Trophoblast cell (in vitro differentiated cells and primary cell): ENCODE measurements around the gene PFKL.
A peak's percentile ranks its signal among the peaks of the same experiment; 100 is the strongest.

ENCODE experiments used
- DNase-seq, 2 donors: peaks; one replicate each; pipeline ENCODE4 v3.0.0-alpha.2; 2016
- H2AFZ ChIP-seq: 2 replicates; pipeline ENCODE4 v1.6.1; 2013; ENCODE audit warnings: low read length, moderate library complexity, mild to moderate bottlenecking; ENCODE audit not compliant: insufficient read depth, poor library complexity
- H2AK5ac ChIP-seq: 2 replicates; pipeline ENCODE4 v1.6.1; 2013; ENCODE audit warnings: mild to moderate bottlenecking, low read length
- H2BK120ac ChIP-seq: 2 replicates; pipeline ENCODE4 v1.6.1; 2013; ENCODE audit warnings: low read length, mild to moderate bottlenecking, moderate library complexity; ENCODE audit not compliant: insufficient read depth, poor library complexity
- H2BK12ac ChIP-seq: 2 replicates; pipeline ENCODE4 v1.6.1; 2013; ENCODE audit warnings: mild to moderate bottlenecking, low read length, moderate library complexity
- H2BK5ac ChIP-seq: 2 replicates; pipeline ENCODE4 v1.6.1; 2013; ENCODE audit warnings: low read length, low read depth, moderate library complexity, mild to moderate bottlenecking; ENCODE audit not compliant: poor library complexity
- H3K14ac ChIP-seq: 2 replicates; pipeline ENCODE4 v1.6.1; 2013; ENCODE audit warnings: mild to moderate bottlenecking, low read length
- H3K18ac ChIP-seq: 2 replicates; pipeline ENCODE4 v1.6.1; 2013; ENCODE audit warnings: mild to moderate bottlenecking, low read length
- H3K23ac ChIP-seq: 2 replicates; pipeline ENCODE4 v1.6.1; 2013; ENCODE audit warnings: low read length
- H3K27ac ChIP-seq: 2 replicates; pipeline ENCODE4 v1.5.1; 2013; ENCODE audit warnings: low read depth, mild to moderate bottlenecking, inconsistent platforms, low read length, moderate library complexity
- H3K27me3 ChIP-seq: 2 replicates; pipeline ENCODE4 v1.6.1; 2013; ENCODE audit warnings: inconsistent platforms, mild to moderate bottlenecking, low read length, moderate library complexity; ENCODE audit not compliant: insufficient read depth
- H3K36me3 ChIP-seq, 2 experiments: 1 replicate in 1 of 2; 2 replicates in 1 of 2; pipeline ENCODE4 v1.6.1; 2013; ENCODE audit warnings: low read length in 2 of 2, mild to moderate bottlenecking in 2 of 2, moderate library complexity in 1 of 2; ENCODE audit not compliant: insufficient read depth in 2 of 2, control insufficient read depth in 1 of 2
- H3K4ac ChIP-seq: 2 replicates; pipeline ENCODE4 v1.6.1; 2013; ENCODE audit warnings: low read depth, mild to moderate bottlenecking, low read length, moderate library complexity
- H3K4me1 ChIP-seq, 2 experiments: 1 replicate in 1 of 2; 2 replicates in 1 of 2; pipeline ENCODE4 v1.6.1; 2013; ENCODE audit warnings: low read length in 2 of 2, mild to moderate bottlenecking in 2 of 2, moderate library complexity in 1 of 2; ENCODE audit not compliant: insufficient read depth in 2 of 2, control insufficient read depth in 1 of 2
- H3K4me2 ChIP-seq: 2 replicates; pipeline ENCODE4 v1.6.1; 2013; ENCODE audit warnings: inconsistent platforms, mild to moderate bottlenecking, low read length, moderate library complexity
- H3K4me3 ChIP-seq: 2 replicates; pipeline ENCODE4 v1.5.1; 2013; ENCODE audit warnings: mild to moderate bottlenecking, low read depth, low read length, inconsistent platforms
- H3K79me1 ChIP-seq: one replicate; pipeline ENCODE4 v1.6.1; 2013; ENCODE audit warnings: low read length
- H3K79me2 ChIP-seq: 2 replicates; pipeline ENCODE4 v1.6.1; 2013; ENCODE audit warnings: low read length, mild to moderate bottlenecking; ENCODE audit not compliant: control insufficient read depth, insufficient read depth, poor library complexity
- H3K9ac ChIP-seq: 2 replicates; pipeline ENCODE4 v1.6.1; 2013; ENCODE audit warnings: mild to moderate bottlenecking, low read length
- H3K9me3 ChIP-seq: 2 replicates; pipeline ENCODE4 v1.6.1; 2013; ENCODE audit warnings: low read depth, mild to moderate bottlenecking, control low read depth, inconsistent platforms, low read length; ENCODE audit not compliant: insufficient read depth
- H4K12ac ChIP-seq: 2 replicates; pipeline ENCODE4 v1.6.1; 2013; ENCODE audit warnings: low read depth, mild to moderate bottlenecking, low read length, moderate library complexity
- H4K8ac ChIP-seq: 2 replicates; pipeline ENCODE4 v1.6.1; 2013; ENCODE audit warnings: low read depth, mild to moderate bottlenecking, low read length, moderate library complexity
- H4K91ac ChIP-seq: one replicate; pipeline ENCODE4 v1.6.1; 2013; ENCODE audit warnings: low read depth, mild to moderate bottlenecking, low read length, moderate library complexity
- WGBS: extraction: QIAGEN DNeasy Blood & Tissue Kit; methylation state at CpG from one replicate; pipeline ENCODE4 v1.1.7; 2013; ENCODE audit warnings: missing lambda C conversion rate; ENCODE audit not compliant: insufficient read length, insufficient coverage; ENCODE audit errors: extremely low coverage; 5-methylcytosine and 5-hydroxymethylcytosine counted together

PFKL gene

GRCh38 chr21:44333509-44334328, 33.9 kb downstream of the PFKL start:
- H3K4me1 ChIP-seq = peaks cover 4% of the 10 kb centered on the region in 2 experiments
- H4K91ac ChIP-seq = no peak overlapping the region
- H3K23ac ChIP-seq = no peak overlapping the region
- H3K4ac ChIP-seq = no peak overlapping the region
- H2BK120ac ChIP-seq = no peak overlapping the region
- DNase-seq = no peak
- H3K36me3 ChIP-seq = peaks cover 8 to 11% of the 10 kb centered on the region in 2 experiments
- no peak overlapping the region for H2AK5ac ChIP-seq
- no CpG with 5 or more reads among the region's 45 CpGs for WGBS
- no peak overlapping the region for H3K4me2 ChIP-seq
- H3K4me3 ChIP-seq = no peak overlapping the region
- H3K9ac ChIP-seq = no peak overlapping the region
- no peak overlapping the region for H4K8ac ChIP-seq
- H3K18ac ChIP-seq = no peak overlapping the region
- peaks cover 1% of the 10 kb centered on the region for H3K79me1 ChIP-seq
- H2BK12ac ChIP-seq = no peak overlapping the region
- no peak overlapping the region for H3K27ac ChIP-seq
- no peak overlapping the region for H2BK5ac ChIP-seq
- H3K79me2 ChIP-seq = no peaks in the 10 kb centered on the region
- no peak overlapping the region for H2AFZ ChIP-seq
- H3K9me3 ChIP-seq = no peaks in the 10 kb centered on the region
- no peak overlapping the region for H4K12ac ChIP-seq
- H3K14ac ChIP-seq = no peak overlapping the region
- no peaks in the 10 kb centered on the region for H3K27me3 ChIP-seq

- Histone ChIP-seq H3K23ac (no peak overlapping the region), H3K4ac (no peak overlapping the region), H3K79me2 (peaks cover 4% of the 10 kb centered on the region), H3K9me3 (no peaks in the 10 kb centered on the region), H3K36me3 (peaks cover 8 to 11% of the 10 kb centered on the region in 2 experiments), H3K27ac (no peak overlapping the region), H3K4me2 (no peak overlapping the region), H2AFZ (no peak overlapping the region), H3K4me3 (no peak overlapping the region), H4K12ac (no peak overlapping the region), H2BK5ac (no peak overlapping the region), H2AK5ac (no peak overlapping the region), H3K14ac (no peak overlapping the region), H2BK12ac (no peak overlapping the region), H4K91ac (no peak overlapping the region), H3K18ac (no peak overlapping the region), H3K79me1 (peaks cover 6% of the 10 kb centered on the region), H3K27me3 (no peaks in the 10 kb centered on the region), H3K4me1 (peaks cover 4% of the 10 kb centered on the region in 2 experiments), H3K9ac (no peak overlapping the region), H2BK120ac (no peak overlapping the region), H4K8ac (no peak overlapping the region)
- peak in 1 of 2 donors; percentile 34 for DNase-seq
- no CpG with 5 or more reads among the region's 26 CpGs for WGBS
Observed at GRCh38 chr21:44334329-44335030, 34.6 kb downstream of the PFKL start.

- Histone ChIP-seq H3K14ac (no peak overlapping the region), H3K27me3 (no peaks in the 10 kb centered on the region), H3K23ac (no peak overlapping the region), H2AK5ac (no peak overlapping the region), H4K8ac (no peak overlapping the region), H3K36me3 (peaks cover 8 to 11% of the 10 kb centered on the region in 2 experiments), H4K12ac (no peak overlapping the region), H3K4me3 (no peak overlapping the region), H3K79me1 (peaks cover 8% of the 10 kb centered on the region), H3K18ac (no peak overlapping the region), H2AFZ (no peak overlapping the region), H2BK12ac (no peak overlapping the region), H4K91ac (no peak overlapping the region), H3K9me3 (no peaks in the 10 kb centered on the region), H2BK120ac (no peak overlapping the region), H3K27ac (no peak overlapping the region), H3K9ac (no peak overlapping the region), H2BK5ac (no peak overlapping the region), H3K79me2 (peaks cover 5% of the 10 kb centered on the region), H3K4me1 (peaks cover 4 to 6% of the 10 kb centered on the region in 2 experiments), H3K4me2 (no peak overlapping the region), H3K4ac (no peak overlapping the region)
- WGBS = no CpG with 5 or more reads among the region's 24 CpGs
- no peak for DNase-seq
Observed at GRCh38 chr21:44335266-44336059, 35.6 kb downstream of the PFKL start.

GRCh38 chr21:44337449-44337848, 37.6 kb downstream of the PFKL start:
- Histone ChIP-seq H2BK120ac (no peak overlapping the region), H3K23ac (no peak overlapping the region), H4K8ac (no peak overlapping the region), H3K27ac (no peak overlapping the region), H2BK12ac (no peak overlapping the region), H4K12ac (no peak overlapping the region), H3K14ac (no peak overlapping the region), H3K79me1 (peaks cover 8% of the 10 kb centered on the region), H4K91ac (no peak overlapping the region), H3K9ac (no peak overlapping the region), H3K79me2 (peaks cover 5% of the 10 kb centered on the region), H3K9me3 (no peaks in the 10 kb centered on the region), H2AFZ (no peak overlapping the region), H3K4me3 (no peak overlapping the region), H2AK5ac (no peak overlapping the region), H3K18ac (no peak overlapping the region), H3K4me2 (no peak overlapping the region), H2BK5ac (no peak overlapping the region), H3K4ac (no peak overlapping the region), H3K36me3 (peaks cover 8 to 11% of the 10 kb centered on the region in 2 experiments), H3K4me1 (peaks cover 4 to 6% of the 10 kb centered on the region in 2 experiments), H3K27me3 (no peaks in the 10 kb centered on the region)
- DNase-seq = no peak
- no CpG with 5 or more reads among the region's 3 CpGs for WGBS
